WERI-Rb-1 (cell line): ENCODE results near the gene ERFE.

Source experiments
- DNase-seq: peaks from one replicate; pipeline ENCODE4 v3.0.0-alpha.2; 2020
- H3K27ac ChIP-seq: fragments of 250-450 bp; sonication (Bioruptor Pico); 2 replicates; pipeline ENCODE4 v1.5.1; 2020; ENCODE audit warnings: mild to moderate bottlenecking, moderate library complexity
- H3K27me3 ChIP-seq: fragments of 250-450 bp; sonication (Bioruptor Pico); 2 replicates; pipeline ENCODE4 v1.5.1; 2021; ENCODE audit warnings: mild to moderate bottlenecking, low read depth, moderate library complexity; ENCODE audit not compliant: insufficient read depth, severe bottlenecking
- H3K36me3 ChIP-seq: fragments of 250-450 bp; sonication (Bioruptor Pico); 2 replicates; pipeline ENCODE4 v1.5.1; 2020; ENCODE audit warnings: mild to moderate bottlenecking, moderate library complexity
- H3K4me3 ChIP-seq: 2 replicates; pipeline ENCODE4 v1.5.1; 2011; ENCODE audit warnings: low read depth, mild to moderate bottlenecking, control low read depth, low read length
- H3K9me3 ChIP-seq: fragments of 250-450 bp; sonication (Bioruptor Pico); 2 replicates; pipeline ENCODE4 v1.5.1; 2021; ENCODE audit warnings: mild to moderate bottlenecking, moderate library complexity; ENCODE audit not compliant: severe bottlenecking
- CTCF ChIP-seq: IDR thresholded peaks from 2 replicates; pipeline ENCODE4 v1.5.1; 2011; ENCODE audit warnings: low read depth, mild to moderate bottlenecking, control low read depth, inconsistent platforms, low read length

ERFE gene

GRCh38 chr2:238137885-238138284, 20.9 kb upstream of the ERFE start:
- no peaks in the 10 kb centered on the region for H3K27me3 ChIP-seq
- TF ChIP-seq CTCF: no peak
- no peaks in the 10 kb centered on the region for H3K36me3 ChIP-seq
- peak overlapping the region; percentile 26; the same call in 1 of the 2 replicates for H3K27ac ChIP-seq
- H3K9me3 ChIP-seq: no peaks in the 10 kb centered on the region
- no peak for DNase-seq
- no peak overlapping the region for H3K4me3 ChIP-seq

DNA sequence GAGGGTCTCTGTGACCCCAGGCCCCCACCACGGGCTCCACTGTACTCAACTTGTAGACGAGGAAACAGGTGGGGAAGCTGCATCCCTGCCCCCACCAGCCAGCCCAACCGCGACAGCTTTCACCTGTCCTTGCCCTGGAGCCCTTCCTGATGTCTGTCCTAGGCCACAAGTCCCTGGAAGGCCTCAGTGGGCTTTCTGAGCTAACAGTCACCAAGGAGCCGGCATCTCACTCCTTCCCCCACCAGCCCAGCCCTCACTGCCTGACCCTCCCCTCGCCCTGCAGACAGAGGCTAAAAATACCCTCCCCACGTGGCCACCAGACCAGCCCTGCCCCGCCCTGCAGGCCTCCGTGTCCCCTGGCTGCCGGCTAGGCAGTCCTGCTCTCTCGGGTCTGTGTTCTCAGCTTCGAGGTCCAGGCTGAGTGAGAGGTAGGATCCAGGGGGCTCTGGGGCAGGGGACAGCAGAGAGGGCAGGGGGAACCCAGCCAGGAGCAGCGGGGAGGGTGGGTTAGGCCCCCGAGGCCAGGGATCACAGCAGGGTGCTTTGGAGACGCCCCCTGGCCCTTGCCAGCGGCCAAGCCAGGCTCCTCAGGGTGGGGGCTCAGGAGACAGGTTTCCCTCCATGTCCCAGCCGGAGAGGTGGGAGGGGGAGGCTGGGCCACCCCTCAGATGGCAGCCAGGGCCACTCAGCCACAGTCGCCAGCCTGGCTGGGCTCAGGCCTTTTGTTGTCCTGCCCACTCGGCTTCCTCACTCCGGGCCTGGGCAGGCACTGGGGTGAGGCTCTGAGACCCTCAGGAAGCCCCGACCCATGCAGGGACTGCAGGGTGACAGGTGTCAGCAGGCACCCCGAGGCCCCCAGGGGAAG, 20.2 kb upstream of the ERFE start, which contains the start of gene KLHL30:
TSS of gene KLHL30 (plus strand) at position 338 of the 865 bp plus-strand sequence. CDS start 2,087 bp downstream, outside the sequence.
- peak within 1 kb of the TSS; percentile 26 for H3K27ac ChIP-seq
- H3K27me3 ChIP-seq: no peaks in the 10 kb centered on the region
- no peaks in the 10 kb centered on the region for H3K9me3 ChIP-seq
- DNase-seq: peak; percentile 48
- no peak for TF ChIP-seq CTCF
- H3K36me3 ChIP-seq: no peaks in the 10 kb centered on the region
- no peak within 1 kb of the TSS for H3K4me3 ChIP-seq

GRCh38 chr2:238139196-238140039, 19.4 kb upstream of the ERFE start:
- H3K27ac ChIP-seq: no peak overlapping the region

GRCh38 chr2:238140040-238140439, 18.7 kb upstream of the ERFE start:
- no peaks in the 10 kb centered on the region for H3K36me3 ChIP-seq
- no peak for DNase-seq

More at GRCh38 chr2:238139196-238140039, 19.4 kb upstream of the ERFE start:
- no peaks in the 10 kb centered on the region for H3K27me3 ChIP-seq
- H3K9me3 ChIP-seq: no peaks in the 10 kb centered on the region
- peak; percentile 50 for DNase-seq
- no peaks in the 10 kb centered on the region for H3K36me3 ChIP-seq
- TF ChIP-seq CTCF: peak; percentile 86
- H3K4me3 ChIP-seq: no peak overlapping the region

More at GRCh38 chr2:238140040-238140439, 18.7 kb upstream of the ERFE start:
- no peak overlapping the region for H3K27ac ChIP-seq
- H3K9me3 ChIP-seq: no peaks in the 10 kb centered on the region
- H3K4me3 ChIP-seq: no peak overlapping the region
- no peak for TF ChIP-seq CTCF
- no peaks in the 10 kb centered on the region for H3K27me3 ChIP-seq
